G401 (cell line): ENCODE measurements around the gene SELENOW. TPM values are rescaled to one million over a fixed set of nuclear protein-coding genes. Genes with fewer than 3 reads are reported as not detected.
"Not testable (repeated sequence)": the region's sequence is repeated elsewhere in the genome, so short reads cannot be mapped to it uniquely, and the experiment has no call there.

Experiments
- DNase-seq: peaks from one replicate; pipeline ENCODE4 v3.0.0-alpha.2; 2015; ENCODE audit warnings: low spot score
- in situ Hi-C: cut with HindIII; loops from 2 replicates; pipeline ENCODE4 v1.10.0; 2016; ENCODE audit warnings: low sequenced_read_pairs, mixed read lengths
- total RNA-seq: library from RNA; depleted of rRNA; stranded (reverse); fragments of >200 nt; shearing (Covaris generic); gene quantifications from 2 replicates; pipeline ENCODE4 v1.2.3, GENCODE V29; 2014; rRNA removed

The SELENOW gene
- 322 and 424 TPM in 2 replicates for total RNA-seq

DNA sequence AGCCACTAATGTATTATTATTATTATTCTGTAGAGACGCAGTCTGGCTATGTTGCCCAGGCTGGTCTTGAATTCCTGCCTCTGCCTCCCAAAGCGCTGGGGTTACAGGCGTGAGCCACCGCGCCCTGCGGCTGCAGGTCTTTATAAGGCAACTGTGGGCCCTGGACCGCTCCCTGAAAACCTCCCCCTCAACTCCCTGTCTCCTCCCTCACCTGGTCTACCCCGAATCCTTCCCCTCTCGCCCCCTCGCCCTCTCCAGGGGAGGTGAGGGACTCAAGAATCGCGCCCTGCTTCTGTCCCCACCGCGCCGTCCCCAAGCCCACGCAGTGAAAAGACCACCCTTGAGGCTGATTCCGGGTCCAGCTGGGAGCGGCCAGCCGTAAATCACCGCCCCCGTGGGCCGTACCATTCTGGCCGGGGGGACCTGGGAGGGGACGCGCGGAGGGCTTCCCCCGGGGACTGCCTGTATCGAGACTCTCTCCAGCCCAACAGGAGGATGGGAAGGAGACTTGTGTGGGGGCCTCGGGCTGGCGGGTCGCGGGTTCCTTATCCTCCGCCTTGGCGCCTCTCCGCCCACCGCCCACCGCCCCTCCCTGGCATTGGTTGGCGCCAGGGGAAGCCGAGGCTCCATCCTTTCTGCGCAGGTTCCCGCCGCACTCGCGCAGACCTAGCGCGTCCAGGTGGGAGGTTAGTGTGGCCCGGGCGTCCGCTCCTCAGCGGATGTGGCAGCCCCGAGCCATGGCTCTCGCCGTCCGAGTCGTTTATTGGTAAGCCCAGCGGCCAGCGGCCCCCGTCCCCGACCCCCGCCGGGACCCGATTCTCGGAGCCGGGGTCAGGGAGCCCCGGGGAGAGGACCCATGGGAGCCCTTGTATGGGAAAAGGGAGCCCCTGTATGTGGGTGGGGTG, at the start of gene SELENOW:
SELENOW (plus strand) TSS at position 655 of the 905 bp plus-strand sequence; CDS start at position 738, 83 bp downstream.
- peak; percentile 82 for DNase-seq
- in situ Hi-C loops, result no loop called here

DNA sequence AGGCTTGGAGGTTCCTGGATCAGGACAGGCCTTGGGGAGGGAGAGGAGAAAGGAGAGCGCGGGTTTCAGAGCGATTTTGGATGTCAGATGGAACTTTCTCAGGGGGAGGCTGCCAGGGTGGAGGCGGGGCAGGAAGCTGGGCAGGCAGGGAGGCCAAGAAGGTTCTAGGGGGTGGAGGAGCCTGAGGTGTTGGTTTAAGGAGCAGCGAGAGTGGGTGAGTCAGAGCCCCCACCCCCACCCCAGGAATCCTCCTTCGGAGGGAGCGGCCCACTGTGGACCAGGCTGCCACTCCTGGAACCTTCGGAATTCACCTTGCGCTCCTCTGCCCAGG, 49.1 kb upstream of the SELENOW start:
- peak; percentile 17 for DNase-seq

DNA sequence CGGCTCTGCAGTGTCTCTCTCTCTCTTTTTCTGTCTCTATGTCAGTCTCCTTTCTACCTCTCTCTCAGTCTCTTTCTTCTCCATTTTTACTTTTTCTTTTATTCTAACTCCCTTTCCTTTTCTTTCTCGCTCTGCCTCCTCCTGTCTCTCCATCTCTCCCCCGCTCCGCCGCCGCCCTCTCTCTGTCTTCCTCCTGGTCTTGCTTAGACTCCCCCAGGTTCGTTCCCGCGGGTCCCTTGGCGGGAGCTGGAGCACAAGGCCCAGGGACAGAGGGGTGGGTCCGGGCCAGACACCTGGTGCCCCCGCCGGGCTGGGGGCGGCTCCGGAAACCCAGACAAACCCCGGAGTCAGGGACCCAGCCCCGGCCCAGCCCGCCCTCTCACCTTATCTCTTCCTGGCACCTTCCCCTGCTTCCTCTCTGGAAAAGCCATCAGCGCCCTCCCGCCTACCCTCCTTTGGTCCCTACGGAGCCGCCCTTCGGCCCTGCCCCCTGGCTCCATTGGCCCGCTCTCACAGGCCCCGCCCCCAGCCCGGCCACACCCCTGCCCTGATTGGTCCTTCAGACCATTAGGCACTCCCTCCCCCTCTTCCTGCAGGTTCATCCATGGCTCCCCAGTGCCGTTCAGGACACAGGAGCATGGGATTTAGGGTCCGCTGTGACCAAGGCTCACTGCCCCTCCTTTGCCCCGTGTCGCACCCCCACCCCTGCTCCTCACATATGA, 48.5 kb upstream of the SELENOW start:
- in situ Hi-C loops, result no loop called here
- DNase-seq, result peak; percentile 67

More for the DNA sequence above, 49.1 kb upstream of the SELENOW start:
- in situ Hi-C loops, result no loop called here

DNA sequence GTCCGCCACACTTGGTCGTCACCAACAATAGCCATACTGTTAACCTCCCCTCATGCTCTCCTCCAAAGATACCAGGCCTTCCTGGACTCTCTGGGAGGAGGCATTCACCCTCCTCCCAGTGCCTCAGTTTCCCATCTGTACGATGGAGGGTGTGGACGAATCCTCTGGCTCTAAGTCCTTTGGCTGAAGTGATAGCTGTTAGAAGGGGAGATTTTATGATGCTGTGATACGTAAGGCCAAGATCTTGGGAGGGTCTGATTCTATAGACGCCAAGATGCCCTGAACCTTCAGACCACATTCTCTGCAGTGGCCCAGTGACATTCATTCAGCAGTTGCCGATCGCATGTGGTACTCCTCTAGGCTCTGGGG, 48.0 kb upstream of the SELENOW start:
- in situ Hi-C loops, result no loop called here
- no peak for DNase-seq

DNA sequence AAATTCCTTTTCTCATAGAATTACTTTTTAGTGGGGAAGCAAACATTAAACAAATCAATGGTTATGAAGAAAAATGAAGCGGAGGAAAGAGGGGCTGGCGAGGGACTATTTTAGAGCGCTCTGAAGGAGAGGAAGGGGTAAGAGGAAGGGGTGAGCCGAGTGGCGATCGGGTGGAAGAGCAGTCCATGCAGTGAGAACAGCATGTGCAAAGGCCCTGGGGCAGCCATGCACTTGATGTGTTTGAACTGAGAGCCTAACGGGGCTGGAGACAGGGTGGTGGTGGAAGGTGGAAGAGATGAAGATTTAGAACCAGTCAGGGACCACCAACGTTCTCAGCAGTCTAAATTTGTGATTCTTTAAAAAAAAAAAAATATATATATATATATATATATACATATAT, 47.6 kb upstream of the SELENOW start:
- DNase-seq, result no peak
- in situ Hi-C loops, result no loop called here

DNA sequence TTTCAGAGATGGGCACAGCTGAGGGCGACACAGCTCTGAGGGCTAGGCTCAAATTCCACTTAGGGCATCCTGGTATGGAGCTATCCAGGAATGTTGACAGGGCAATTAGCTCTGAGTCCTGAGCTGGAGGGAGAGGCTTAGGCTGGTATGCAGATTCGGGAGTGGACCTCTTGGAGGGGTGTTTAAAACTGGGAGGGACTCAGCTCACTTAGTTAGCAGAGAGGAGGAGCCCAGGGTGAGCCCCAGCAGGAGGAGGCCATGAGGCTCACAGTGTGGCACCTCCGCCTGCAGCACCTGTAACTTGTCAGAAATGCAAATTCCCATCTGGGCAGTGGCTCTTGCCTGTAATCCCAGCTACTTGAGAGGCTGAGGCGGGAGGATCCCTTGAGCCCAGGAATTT, 43.4 kb upstream of the SELENOW start:
- no peak for DNase-seq
- in situ Hi-C loops, result no loop called here

DNA sequence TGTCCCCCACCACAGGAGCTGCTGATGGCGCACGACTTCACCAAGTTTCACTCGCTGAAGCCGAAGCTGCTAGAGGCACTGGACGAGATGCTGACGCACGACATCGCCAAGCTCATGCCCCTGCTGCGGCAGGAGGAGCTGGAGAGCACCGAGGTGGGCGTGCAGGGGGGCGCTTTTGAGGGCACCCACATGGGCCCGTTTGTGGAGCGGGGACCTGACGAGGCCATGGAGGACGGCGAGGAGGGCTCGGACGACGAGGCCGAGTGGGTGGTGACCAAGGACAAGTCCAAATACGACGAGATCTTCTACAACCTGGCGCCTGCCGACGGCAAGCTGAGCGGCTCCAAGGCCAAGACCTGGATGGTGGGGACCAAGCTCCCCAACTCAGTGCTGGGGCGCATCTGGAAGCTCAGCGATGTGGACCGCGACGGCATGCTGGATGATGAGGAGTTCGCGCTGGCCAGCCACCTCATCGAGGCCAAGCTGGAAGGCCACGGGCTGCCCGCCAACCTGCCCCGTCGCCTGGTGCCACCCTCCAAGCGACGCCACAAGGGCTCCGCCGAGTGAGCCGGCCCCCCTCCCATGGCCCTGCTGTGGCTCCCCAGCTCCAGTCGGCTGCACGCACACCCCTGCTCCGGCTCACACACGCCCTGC, 37.5 kb upstream of the SELENOW start:
- in situ Hi-C loops, result no loop called here
- no peak for DNase-seq

DNA sequence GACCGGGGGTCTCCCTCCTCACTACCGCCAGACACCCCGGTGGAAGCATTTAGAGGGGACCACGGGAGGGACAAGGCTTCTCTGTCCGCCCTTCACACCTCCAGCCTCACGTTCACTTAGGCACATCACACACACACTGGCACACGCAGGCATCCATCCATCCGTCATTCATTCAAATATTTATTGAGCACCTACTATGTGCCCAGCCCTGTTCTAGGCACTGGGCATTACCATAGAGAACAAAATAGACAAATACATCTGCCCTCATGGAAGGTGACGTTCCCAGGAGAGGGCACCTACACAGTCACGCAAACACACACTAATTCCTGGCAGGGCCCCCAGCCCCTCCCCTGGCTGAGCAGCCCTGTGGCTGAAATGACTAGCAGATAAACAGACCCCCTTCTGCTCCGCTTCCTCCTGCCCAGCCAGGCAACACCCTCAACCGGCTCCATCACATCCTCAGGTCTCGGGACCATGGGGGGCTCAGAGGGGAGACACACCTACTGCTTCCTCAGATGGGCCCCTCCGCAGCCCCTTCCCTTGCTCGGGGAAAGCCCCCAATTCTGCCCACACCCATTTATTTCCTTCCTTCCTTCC, 36.9 kb upstream of the SELENOW start:
- in situ Hi-C loops, result no loop called here
- DNase-seq, result no peak

DNA sequence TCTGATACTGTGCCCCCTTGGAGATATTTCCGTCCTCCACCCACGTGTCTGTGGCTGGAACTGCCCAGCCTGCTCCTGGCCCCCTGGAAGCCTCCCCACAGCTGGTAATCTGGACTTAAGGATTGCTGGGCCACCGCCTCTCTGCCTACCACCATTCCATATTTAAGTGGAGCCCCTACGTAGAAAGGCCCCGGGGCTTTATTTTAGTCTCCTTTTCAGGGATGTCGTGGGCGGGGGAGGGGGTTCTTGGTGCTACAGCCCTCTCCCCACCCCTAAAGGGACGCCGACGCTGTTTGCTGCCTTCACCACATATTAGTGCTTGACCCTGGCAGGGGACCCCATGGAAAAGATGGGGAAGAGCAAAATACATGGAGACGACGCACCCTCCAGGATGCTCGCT, 35.9 kb upstream of the SELENOW start:
- no peak for DNase-seq
- in situ Hi-C loops, result no loop called here

DNA sequence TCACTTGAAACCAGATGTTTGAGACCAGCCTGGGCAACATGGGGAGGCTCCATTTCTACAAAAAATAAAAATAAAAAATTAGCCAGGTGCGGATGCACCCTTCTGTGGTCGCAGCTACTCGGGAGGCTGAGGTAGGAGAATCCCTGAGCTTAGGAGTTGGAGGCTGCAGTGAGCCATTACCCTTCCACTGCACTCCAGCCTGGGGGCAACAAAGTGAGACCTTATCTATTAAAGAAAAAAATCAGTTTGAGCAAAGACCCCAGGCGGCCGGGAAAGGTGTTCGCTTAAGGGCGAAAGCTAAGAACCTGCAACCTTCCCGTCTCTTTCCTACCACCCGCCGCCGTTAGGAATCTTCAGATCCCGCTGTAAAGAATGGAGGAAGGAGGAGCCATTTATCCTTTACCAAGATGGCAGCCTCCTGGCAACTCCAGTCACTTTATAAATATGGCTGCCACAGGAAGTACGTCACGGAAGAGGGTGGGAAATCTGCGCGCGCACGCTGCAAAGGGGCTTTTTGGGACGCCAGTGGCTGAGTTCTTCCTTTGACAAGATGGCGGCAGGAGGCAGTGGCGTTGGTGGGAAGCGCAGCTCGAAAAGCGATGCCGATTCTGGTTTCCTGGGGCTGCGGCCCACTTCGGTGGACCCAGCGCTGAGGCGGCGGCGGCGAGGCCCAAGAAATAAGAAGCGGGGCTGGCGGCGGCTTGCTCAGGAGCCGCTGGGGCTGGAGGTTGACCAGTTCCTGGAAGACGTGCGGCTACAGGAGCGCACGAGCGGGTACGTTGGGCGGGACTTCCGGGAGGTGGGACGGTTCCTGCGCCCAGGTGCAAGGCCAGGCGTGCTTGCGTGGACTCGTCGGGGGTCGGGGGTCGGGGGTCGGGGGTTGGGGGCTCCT, 33.2 kb upstream of the SELENOW start, which contains the start of gene NOP53:
NOP53 (plus strand) TSS at position 537 of the 892 bp plus-strand sequence; CDS start at position 551, 14 bp downstream.
- in situ Hi-C loops, result no loop called here

DNA sequence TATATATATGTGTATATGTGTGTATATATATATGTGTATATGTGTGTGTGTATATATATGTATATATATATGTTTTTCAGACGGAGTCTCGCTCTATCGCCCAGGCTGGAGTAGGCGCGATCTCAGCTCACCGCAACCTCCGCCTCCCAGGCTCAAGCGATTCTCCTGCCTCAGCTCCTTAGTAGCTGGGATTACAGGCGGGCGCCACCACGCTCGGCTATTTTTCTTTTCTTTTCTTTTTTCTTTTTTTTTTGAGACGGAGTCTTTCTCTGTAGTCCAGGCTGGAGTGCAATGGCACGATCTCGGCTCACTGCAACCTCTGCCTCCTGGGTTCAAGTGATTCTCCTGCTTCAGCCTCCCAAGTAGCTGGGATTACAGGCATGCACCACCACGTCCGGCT, 32.4 kb upstream of the SELENOW start:
- in situ Hi-C loops, DNase-seq: not testable (repeated sequence)

More for the DNA sequence above, 33.2 kb upstream of the SELENOW start, which contains the start of gene NOP53:
- DNase-seq, result peak; percentile 97

DNA sequence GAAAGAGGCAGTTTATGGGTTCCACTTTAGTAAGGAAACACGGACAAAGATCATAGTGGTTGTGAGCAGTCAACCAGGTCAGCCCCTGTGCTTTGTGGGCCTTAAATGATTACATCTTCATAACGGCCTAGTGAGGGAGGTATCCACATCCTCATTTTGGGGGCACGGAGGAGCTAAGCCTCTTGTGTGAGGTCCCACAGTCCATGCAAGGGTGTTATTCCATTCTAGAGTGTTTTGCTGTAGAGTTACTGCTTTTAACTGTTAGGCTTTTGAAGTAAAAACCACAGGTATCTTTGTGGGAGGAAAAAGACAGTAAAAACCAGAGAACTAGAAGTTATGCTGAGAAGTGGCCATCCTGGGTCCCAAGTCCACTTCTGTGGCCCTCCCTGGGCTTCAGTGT, 29.2 kb upstream of the SELENOW start:
- no peak for DNase-seq
- in situ Hi-C loops, result no loop called here

DNA sequence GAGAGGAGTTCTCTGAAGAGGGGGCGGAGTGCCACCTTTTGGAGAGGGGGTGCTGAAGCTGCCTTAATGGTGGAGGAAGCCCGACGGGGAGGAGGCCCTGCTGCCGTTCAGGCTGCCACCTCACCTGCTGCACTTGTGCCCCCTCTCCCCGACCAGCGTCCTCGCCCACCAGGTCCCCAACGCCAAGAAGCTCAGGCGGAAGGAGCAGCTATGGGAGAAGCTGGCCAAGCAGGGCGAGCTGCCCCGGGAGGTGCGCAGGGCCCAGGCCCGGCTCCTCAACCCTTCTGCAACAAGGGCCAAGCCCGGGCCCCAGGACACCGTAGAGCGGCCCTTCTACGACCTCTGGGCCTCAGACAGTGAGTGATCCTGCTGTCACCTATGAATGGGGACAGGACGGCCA, 27.8 kb upstream of the SELENOW start:
- DNase-seq, result no peak
- in situ Hi-C loops, result no loop called here

DNA sequence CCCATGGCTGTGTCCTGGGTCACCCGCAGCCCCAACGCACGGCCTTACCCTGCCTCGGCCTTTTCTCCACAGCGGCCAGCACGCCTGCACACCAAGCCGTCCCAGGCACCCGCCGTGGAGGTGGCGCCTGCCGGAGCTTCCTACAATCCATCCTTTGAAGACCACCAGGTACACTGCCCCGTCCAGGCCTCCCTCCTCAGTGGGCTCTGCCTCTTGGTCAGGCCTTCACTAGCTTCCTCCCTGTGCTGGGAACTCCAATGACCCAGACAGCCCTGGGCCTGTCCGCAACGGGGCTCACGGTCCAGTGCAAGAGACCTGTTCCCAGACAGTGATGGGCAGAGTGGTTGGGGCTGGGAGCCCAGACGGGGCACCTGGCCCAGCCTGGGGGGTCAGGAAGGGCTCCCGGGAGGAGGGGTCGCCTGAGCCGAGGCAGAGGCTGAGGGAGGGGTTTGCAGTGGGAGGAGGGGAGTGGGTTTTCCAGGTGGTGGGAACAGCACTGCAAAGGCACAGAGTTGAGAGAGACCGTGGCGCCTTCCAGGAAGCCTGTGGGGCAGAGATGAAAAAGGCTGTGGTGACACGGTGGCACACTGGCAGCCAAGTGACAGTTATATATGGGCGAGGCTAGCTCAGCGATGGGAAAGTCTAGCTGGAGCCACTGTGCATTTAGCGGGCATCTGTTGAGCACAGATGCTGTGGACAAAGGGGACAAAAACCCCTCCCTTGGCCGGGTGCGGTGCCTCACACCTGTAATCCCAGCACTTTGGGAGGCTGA, 25.9 kb upstream of the SELENOW start:
- no peak for DNase-seq
- in situ Hi-C loops, result no loop called here

DNA sequence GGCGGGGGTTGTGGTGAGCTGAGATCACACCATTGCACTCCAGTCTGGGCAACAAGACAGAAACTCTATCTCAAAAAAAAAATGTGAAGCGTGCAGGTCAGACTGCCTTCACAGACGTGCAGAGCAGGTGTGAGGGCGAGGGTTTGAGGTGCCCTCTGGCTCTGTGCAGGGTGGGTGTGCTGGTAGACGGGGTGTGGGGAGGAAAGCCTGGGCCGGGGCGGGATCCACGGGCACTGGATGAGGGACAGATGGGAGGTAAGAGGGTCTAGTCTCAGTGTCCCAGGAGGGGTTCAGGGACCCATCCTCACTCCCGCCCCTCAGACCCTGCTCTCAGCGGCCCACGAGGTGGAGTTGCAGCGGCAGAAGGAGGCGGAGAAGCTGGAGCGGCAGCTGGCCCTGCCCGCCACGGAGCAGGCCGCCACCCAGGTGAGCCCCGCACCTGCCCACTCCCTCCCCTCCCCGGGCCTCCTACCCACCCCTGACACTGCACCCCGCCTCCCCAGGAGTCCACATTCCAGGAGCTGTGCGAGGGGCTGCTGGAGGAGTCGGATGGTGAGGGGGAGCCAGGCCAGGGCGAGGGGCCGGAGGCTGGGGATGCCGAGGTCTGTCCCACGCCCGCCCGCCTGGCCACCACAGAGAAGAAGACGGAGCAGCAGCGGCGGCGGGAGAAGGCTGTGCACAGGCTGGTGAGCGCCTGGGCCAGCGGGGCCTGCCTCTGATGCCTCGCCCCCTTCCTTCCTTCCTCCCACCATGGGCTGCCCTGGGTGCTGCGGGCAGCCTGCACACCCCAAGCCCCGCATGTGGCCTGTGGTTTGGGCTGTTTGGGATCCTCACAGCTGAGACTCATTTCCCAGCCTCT, 24.1 kb upstream of the SELENOW start:
- in situ Hi-C loops, result no loop called here
- no peak for DNase-seq

DNA sequence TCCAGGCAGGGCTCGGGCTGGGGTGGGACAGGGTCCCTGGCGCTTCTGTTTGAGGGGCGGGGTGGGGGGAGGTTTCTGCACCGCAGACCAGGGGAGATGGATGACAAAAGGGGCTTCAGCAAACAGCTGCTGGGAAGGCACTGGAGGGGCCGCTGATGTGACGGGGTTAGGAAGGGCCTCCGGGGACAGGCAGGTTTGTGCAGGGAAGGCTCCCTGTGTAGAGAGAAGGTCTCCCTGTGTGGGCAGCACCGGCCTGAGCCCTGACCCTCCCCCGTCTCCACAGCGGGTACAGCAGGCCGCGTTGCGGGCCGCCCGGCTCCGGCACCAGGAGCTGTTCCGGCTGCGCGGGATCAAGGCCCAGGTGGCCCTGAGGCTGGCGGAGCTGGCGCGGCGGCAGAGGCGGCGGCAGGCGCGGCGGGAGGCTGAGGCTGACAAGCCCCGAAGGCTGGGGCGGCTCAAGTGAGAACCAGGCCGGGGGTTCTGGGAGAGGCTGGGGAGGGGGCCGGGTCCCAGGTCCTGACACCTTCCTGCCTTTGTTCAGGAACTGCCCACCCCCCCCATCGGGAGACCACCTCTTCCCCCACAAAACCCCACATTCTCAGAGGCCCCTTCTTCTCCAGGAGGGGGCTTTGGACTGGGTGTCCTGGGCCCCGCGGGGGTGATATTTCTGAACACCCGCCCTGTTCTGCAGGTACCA, 23.3 kb upstream of the SELENOW start:
- in situ Hi-C loops, result no loop called here
- DNase-seq, result no peak
